ENCODE data around the gene ATP6V1G1. TPM values are rescaled to one million over a fixed set of nuclear protein-coding genes. Genes with fewer than 3 reads are reported as not detected.

Gene ATP6V1G1
- total and polyA plus RNA-seq, 2 experiments from 2014 or later, result 166 to 509 TPM

DNA sequence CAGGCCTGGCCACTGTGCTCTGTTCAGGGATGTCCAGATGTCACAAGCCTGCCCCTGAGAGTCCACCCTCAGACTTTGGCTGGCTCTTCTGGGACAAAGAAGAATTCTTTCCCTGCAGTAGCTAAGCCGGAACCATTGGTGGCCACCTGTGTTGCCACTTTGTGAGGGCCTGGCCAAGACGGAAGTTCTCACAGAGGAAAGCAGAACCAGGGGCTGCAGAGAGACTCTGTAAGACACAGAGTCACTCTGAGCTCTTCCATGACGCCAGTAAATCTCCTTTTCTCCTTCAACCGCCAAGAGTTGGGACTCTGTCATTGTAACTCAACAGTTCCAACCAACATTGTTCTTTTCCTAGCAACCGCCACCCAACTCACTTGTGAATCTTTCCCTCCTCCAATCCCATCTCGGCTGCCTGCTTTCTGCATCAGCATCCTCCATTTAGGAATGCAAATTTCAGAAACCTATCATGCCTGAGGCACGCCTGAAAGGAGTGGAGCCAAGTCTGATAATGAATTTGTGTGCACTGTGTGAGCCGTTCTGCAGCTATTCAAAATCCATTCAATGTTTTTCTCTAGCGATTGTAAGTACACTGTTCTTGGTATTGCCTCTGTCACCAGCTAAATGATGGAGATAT lies 37.8 kb upstream of the ATP6V1G1 start:
- no peak for ATAC-seq
- Histone ChIP-seq H3K79me2 (replicated peaks; ENCODE audit: insufficient read depth) (no peaks in the 10 kb centered on the region), H2AFZ (peak overlapping the region; percentile 56; the same call in 1 of the 2 replicates), H3K9me2 (ENCODE audit: insufficient read depth) (no peaks in the 10 kb centered on the region), H3K36me3 (ENCODE audit: insufficient read depth) (no peaks in the 10 kb centered on the region), H3K4me2 (no peak overlapping the region), H3F3A (replicated peaks; ENCODE audit: low read depth) (no peaks in the 10 kb centered on the region), H4K20me1 (replicated peaks; ENCODE audit: insufficient read depth) (no peaks in the 10 kb centered on the region), H3K4me1 (ENCODE audit: insufficient read depth) (no peaks in the 10 kb centered on the region), H3K27me3 (ENCODE audit: insufficient read depth) (no peaks in the 10 kb centered on the region), H3K4me3 (no peak overlapping the region), H3K27ac (ENCODE audit: low read depth) (no peak overlapping the region)
- Mint-ChIP-seq H3K4me1 (peaks cover 9% of the 10 kb centered on the region), H3K9me3 (no peaks in the 10 kb centered on the region; the same call in 2 of the 3 replicates), H3K36me3 (ENCODE audit: low read depth) (no peaks in the 10 kb centered on the region), H3K4me3 (no peak overlapping the region), H3K27ac (no peak overlapping the region; the same call in 1 of the 2 replicates), H3K27me3 (ENCODE audit: insufficient read depth, low read depth, poor library complexity) (peaks cover 5% of the 10 kb centered on the region)
- no peak for DNase-seq (ENCODE audit: low spot score)
- TF ChIP-seq STAT1 (IDR thresholded peaks at IDR 0.05; ENCODE audit: unreplicated experiment) (no peak), EZH2phosphoT487 (IDR thresholded peaks at IDR 0.05; ENCODE audit: unreplicated experiment) (no peak), CREB1 (CRISPR knock-in tag; IDR thresholded peaks at IDR 0.05; ENCODE audit: low read depth) (no peak), ZNF331 (CRISPR knock-in tag; IDR thresholded peaks at IDR 0.05; ENCODE audit: low read depth) (no peak)
- TF ChIP-seq, protein P1, sequence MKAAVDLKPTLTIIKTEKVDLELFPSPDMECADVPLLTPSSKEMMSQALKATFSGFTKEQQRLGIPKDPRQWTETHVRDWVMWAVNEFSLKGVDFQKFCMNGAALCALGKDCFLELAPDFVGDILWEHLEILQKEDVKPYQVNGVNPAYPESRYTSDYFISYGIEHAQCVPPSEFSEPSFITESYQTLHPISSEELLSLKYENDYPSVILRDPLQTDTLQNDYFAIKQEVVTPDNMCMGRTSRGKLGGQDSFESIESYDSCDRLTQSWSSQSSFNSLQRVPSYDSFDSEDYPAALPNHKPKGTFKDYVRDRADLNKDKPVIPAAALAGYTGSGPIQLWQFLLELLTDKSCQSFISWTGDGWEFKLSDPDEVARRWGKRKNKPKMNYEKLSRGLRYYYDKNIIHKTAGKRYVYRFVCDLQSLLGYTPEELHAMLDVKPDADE (IDR thresholded peaks at IDR 0.05), result no peak

DNA sequence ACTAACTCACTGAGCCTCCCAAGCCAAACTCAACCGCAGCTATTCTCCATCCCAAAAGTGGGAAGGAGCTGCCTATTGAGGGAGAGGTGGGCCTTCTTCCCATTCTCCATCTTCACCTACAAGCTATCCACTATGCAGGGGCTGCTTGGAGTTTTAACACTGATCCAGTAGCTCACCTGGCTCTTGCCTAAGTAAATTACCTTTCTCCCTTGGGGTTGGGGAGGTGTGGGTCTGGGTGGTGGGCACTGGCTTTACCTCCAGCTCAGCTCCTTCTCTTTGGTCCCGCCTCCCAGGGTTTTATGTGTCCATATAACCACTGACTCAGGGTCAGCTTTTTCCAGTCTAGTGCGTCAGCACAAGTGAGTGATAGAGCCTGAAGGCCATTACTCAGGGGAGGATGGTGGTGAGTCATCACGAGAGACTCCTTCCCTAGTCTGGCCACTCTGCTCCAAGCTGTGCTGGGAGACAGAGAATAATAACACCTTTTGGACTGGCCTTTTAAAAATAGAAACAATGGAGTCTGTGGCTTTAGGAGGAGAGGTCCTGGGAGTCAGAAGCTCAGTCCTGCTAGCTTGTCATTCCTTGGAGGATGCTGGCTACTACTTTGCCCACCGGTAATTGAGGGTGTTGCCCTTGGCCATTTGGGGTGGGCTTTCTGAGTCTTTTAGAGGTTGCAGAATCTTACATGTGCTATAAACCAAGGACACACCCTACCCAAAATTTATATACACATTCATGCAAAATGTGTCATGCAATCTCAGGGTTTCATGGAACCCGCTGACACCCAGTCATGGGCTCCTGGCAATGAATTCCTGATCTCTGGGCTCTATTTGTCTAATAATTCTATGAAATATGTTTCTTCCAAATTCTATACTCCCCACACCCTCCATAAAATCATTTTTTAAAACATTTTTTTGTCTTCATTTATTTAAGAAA lies 35.6 kb upstream of the ATP6V1G1 start:
- Histone ChIP-seq H3F3A (replicated peaks; ENCODE audit: low read depth) (no peaks in the 10 kb centered on the region), H3K36me3 (ENCODE audit: insufficient read depth) (no peaks in the 10 kb centered on the region), H3K4me3 (no peak overlapping the region), H3K9me2 (ENCODE audit: insufficient read depth) (no peaks in the 10 kb centered on the region), H3K4me1 (ENCODE audit: insufficient read depth) (no peaks in the 10 kb centered on the region), H3K27ac (ENCODE audit: low read depth) (no peak overlapping the region), H3K27me3 (ENCODE audit: insufficient read depth) (no peaks in the 10 kb centered on the region), H3K79me2 (replicated peaks; ENCODE audit: insufficient read depth) (no peaks in the 10 kb centered on the region), H3K4me2 (no peak overlapping the region), H2AFZ (no peak overlapping the region), H4K20me1 (replicated peaks; ENCODE audit: insufficient read depth) (no peaks in the 10 kb centered on the region)
- Mint-ChIP-seq H3K27ac (no peak overlapping the region), H3K36me3 (ENCODE audit: low read depth) (peaks cover 4% of the 10 kb centered on the region; the same call in 1 of the 3 replicates), H3K4me1 (peaks cover 9% of the 10 kb centered on the region), H3K4me3 (no peak overlapping the region), H3K9me3 (peaks cover 3% of the 10 kb centered on the region; the same call in 1 of the 3 replicates), H3K27me3 (ENCODE audit: insufficient read depth, low read depth, poor library complexity) (peaks cover 5% of the 10 kb centered on the region)
- DNase-seq (ENCODE audit: low spot score), result no peak
- ATAC-seq, result no peak
- TF ChIP-seq, protein P2, sequence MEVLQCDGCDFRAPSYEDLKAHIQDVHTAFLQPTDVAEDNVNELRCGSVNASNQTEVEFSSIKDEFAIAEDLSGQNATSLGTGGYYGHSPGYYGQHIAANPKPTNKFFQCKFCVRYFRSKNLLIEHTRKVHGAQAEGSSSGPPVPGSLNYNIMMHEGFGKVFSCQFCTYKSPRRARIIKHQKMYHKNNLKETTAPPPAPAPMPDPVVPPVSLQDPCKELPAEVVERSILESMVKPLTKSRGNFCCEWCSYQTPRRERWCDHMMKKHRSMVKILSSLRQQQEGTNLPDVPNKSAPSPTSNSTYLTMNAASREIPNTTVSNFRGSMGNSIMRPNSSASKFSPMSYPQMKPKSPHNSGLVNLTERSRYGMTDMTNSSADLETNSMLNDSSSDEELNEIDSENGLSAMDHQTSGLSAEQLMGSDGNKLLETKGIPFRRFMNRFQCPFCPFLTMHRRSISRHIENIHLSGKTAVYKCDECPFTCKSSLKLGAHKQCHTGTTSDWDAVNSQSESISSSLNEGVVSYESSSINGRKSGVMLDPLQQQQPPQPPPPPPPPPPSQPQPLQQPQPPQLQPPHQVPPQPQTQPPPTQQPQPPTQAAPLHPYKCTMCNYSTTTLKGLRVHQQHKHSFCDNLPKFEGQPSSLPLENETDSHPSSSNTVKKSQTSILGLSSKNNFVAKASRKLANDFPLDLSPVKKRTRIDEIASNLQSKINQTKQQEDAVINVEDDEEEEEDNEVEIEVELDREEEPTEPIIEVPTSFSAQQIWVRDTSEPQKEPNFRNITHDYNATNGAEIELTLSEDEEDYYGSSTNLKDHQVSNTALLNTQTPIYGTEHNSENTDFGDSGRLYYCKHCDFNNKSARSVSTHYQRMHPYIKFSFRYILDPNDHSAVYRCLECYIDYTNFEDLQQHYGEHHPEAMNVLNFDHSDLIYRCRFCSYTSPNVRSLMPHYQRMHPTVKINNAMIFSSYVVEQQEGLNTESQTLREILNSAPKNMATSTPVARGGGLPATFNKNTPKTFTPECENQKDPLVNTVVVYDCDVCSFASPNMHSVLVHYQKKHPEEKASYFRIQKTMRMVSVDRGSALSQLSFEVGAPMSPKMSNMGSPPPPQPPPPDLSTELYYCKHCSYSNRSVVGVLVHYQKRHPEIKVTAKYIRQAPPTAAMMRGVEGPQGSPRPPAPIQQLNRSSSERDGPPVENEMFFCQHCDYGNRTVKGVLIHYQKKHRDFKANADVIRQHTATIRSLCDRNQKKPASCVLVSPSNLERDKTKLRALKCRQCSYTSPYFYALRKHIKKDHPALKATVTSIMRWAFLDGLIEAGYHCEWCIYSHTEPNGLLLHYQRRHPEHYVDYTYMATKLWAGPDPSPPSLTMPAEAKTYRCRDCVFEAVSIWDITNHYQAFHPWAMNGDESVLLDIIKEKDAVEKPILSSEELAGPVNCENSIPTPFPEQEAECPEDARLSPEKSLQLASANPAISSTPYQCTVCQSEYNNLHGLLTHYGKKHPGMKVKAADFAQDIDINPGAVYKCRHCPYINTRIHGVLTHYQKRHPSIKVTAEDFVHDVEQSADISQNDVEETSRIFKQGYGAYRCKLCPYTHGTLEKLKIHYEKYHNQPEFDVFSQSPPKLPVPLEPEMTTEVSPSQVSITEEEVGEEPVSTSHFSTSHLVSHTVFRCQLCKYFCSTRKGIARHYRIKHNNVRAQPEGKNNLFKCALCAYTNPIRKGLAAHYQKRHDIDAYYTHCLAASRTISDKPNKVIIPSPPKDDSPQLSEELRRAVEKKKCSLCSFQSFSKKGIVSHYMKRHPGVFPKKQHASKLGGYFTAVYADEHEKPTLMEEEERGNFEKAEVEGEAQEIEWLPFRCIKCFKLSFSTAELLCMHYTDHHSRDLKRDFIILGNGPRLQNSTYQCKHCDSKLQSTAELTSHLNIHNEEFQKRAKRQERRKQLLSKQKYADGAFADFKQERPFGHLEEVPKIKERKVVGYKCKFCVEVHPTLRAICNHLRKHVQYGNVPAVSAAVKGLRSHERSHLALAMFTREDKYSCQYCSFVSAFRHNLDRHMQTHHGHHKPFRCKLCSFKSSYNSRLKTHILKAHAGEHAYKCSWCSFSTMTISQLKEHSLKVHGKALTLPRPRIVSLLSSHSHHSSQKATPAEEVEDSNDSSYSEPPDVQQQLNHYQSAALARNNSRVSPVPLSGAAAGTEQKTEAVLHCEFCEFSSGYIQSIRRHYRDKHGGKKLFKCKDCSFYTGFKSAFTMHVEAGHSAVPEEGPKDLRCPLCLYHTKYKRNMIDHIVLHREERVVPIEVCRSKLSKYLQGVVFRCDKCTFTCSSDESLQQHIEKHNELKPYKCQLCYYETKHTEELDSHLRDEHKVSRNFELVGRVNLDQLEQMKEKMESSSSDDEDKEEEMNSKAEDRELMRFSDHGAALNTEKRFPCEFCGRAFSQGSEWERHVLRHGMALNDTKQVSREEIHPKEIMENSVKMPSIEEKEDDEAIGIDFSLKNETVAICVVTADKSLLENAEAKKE (CRISPR knock-in tag; IDR thresholded peaks at IDR 0.05), result no peak
- TF ChIP-seq POLR2AphosphoS5 (IDR thresholded peaks at IDR 0.05; ENCODE audit: low read depth) (no peak), NANOG (IDR thresholded peaks at IDR 0.05; ENCODE audit: borderline replicate concordance) (no peak), EZH2 (IDR thresholded peaks at IDR 0.05; ENCODE audit: low read depth, unreplicated experiment) (no peak)
- TF ChIP-seq, protein P3, sequence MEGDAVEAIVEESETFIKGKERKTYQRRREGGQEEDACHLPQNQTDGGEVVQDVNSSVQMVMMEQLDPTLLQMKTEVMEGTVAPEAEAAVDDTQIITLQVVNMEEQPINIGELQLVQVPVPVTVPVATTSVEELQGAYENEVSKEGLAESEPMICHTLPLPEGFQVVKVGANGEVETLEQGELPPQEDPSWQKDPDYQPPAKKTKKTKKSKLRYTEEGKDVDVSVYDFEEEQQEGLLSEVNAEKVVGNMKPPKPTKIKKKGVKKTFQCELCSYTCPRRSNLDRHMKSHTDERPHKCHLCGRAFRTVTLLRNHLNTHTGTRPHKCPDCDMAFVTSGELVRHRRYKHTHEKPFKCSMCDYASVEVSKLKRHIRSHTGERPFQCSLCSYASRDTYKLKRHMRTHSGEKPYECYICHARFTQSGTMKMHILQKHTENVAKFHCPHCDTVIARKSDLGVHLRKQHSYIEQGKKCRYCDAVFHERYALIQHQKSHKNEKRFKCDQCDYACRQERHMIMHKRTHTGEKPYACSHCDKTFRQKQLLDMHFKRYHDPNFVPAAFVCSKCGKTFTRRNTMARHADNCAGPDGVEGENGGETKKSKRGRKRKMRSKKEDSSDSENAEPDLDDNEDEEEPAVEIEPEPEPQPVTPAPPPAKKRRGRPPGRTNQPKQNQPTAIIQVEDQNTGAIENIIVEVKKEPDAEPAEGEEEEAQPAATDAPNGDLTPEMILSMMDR (conservative IDR thresholded peaks at IDR 0.05; ENCODE audit: low read depth in 2 of 2), result no peak
